Kidney epithelial cell (primary cell): ENCODE results near the gene KIF26B. TPM values are rescaled to one million over a fixed set of nuclear protein-coding genes. Genes with fewer than 3 reads are reported as not detected.

Experiments used
- DNase-seq: peaks from one replicate; pipeline ENCODE4 v3.0.0-alpha.2; 2010; ENCODE audit warnings: low read depth
- H3K27me3 ChIP-seq: 2 replicates; pipeline ENCODE4 v1.6.0; 2011; ENCODE audit warnings: low read length; ENCODE audit not compliant: control insufficient read depth, insufficient read depth
- H3K36me3 ChIP-seq: 2 replicates; pipeline ENCODE4 v1.5.1; 2011; ENCODE audit warnings: low read length; ENCODE audit not compliant: control insufficient read depth, insufficient read depth
- H3K4me3 ChIP-seq: 2 replicates; pipeline ENCODE4 v1.5.1; 2011; ENCODE audit warnings: low read depth, mild to moderate bottlenecking, control low read depth, low read length
- CTCF ChIP-seq: IDR thresholded peaks from 2 replicates; pipeline ENCODE4 v1.5.1; 2011; ENCODE audit warnings: mild to moderate bottlenecking, moderate library complexity, low read length, control low read depth, inconsistent platforms; ENCODE audit not compliant: insufficient read depth, poor library complexity, severe bottlenecking
- total RNA-seq: library from RNA; depleted of rRNA; stranded (reverse); fragments of >200 nt; gene quantifications from 2 replicates; pipeline ENCODE4 v1.2.3, GENCODE V29; 2015

KIF26B gene
- total RNA-seq = 14.6 and 19.6 TPM in 2 replicates

DNA sequence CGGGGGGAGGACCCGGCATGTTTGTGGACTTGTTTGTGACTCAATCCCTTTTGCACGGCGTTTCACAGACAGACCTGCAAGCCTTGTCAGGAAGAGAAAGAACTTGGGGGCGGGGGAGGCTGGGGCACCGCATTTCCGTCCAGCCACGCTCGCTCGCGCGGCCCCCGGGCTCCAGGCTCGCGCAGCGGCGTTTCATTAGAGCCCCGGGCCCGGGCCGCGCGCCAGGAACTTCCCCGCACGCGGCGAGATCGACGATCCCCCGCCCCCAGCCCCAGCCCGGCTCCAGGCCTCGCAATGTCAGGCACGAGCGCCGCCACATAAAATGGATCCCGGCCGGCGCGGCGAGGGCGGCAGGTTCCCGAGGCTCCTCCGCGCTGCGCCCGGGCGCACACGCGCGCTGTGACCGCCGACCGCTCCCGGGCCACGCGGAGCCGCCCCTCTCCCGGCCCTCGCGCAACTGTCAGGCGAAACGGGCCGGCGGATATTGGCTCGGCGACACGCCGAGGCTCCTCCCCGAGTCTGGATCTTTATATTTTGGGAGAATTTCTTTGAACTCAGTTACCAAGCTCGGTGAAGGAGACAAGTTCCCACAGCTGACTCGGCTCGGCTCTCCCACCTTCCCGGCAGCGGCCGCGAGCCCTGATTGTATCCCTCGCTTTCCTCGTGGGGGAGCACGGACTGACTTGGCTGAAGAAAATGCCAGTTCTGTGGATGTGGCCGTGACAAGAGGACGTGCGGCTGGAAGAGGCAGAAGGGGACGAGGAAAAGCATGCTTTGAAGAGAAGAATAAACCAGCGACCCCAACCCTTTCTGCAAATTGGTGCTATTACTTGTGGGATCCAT lies at the start of gene KIF26B:
KIF26B (plus strand) TSS at position 557 of the 843 bp plus-strand sequence. CDS start 440 bp downstream, outside the sequence.
- no peaks in the 10 kb centered on the region for H3K27me3 ChIP-seq
- H3K4me3 ChIP-seq = peak within 1 kb of the TSS; percentile 91
- H3K36me3 ChIP-seq = no peaks in the 10 kb centered on the region
- TF ChIP-seq CTCF = peak; percentile 22
- no peak for DNase-seq

DNA sequence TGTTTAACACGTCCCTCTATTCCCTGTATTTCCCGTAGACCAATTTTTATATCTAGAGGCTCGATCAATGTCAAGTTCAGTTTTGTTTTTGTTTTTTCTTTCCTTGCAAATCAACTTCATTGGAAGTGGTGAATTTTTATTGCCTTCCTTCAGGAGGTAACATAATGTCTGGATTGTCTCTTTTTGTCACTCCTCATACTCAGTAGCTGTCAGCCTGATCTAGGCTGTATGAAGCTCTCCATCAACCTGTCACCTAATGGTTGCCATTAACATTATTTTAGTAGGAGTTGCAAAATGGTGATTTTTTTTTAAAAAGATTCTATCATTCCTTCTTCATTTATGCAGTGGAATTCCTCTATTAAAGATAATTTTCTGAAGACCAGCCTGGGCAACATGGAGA lies 49.7 kb upstream of the KIF26B start:
- Histone ChIP-seq H3K4me3 (no peak overlapping the region), H3K36me3 (no peaks in the 10 kb centered on the region), H3K27me3 (no peaks in the 10 kb centered on the region)
- DNase-seq = no peak
- TF ChIP-seq CTCF = no peak

- Histone ChIP-seq H3K27me3 (no peaks in the 10 kb centered on the region), H3K4me3 (no peak overlapping the region), H3K36me3 (no peaks in the 10 kb centered on the region)
- DNase-seq = no peak
- no peak for TF ChIP-seq CTCF
Measured at GRCh38 chr1:245105815-245106410, 48.9 kb upstream of the KIF26B start.

DNA sequence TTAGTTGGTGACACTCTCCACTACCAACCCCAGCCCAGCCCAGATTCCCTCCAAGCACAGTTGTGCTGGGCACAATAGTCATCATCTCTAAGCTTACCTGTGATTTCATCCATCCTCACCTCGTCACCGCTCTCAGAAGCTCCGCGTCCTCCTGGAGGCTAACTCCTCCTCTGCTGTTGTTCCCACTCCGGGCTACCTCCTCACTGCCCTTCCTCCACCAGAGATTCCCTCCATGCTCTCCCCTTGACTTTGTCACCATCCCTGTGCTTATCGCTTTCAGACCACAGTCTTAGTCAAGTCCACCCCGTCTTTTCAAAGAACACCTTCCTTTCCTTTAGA lies 47.0 kb upstream of the KIF26B start:
- no peak overlapping the region for H3K4me3 ChIP-seq
- DNase-seq = no peak
- no peaks in the 10 kb centered on the region for H3K36me3 ChIP-seq
- TF ChIP-seq CTCF = no peak
- H3K27me3 ChIP-seq = no peaks in the 10 kb centered on the region

- Histone ChIP-seq H3K4me3 (no peak overlapping the region), H3K36me3 (no peaks in the 10 kb centered on the region), H3K27me3 (no peaks in the 10 kb centered on the region)
- TF ChIP-seq CTCF = no peak
- no peak for DNase-seq
Measured at GRCh38 chr1:245108246-245108645, 46.5 kb upstream of the KIF26B start.
